GM19467 (cell line): ENCODE results near the gene RBM20.

Experiments
- ATAC-seq: cut with Tn5 transposase; IDR thresholded peaks from one replicate; pipeline ENCODE4 v1.9.1; 2021; ENCODE audit warnings: mild to moderate bottlenecking, moderate library complexity; ENCODE audit not compliant: unreplicated experiment

RBM20 gene

GRCh38 chr10:110671788-110672579, 27.8 kb downstream of the RBM20 start:
- peak; percentile 99 for ATAC-seq

- ATAC-seq, result peak; percentile 12
Observed at GRCh38 chr10:110672580-110672919, 28.4 kb downstream of the RBM20 start.

- no peak for ATAC-seq
Observed at GRCh38 chr10:110676016-110676415, 31.9 kb downstream of the RBM20 start.

GRCh38 chr10:110679486-110680272, 35.5 kb downstream of the RBM20 start:
- no peak for ATAC-seq

- ATAC-seq, result no peak
Observed at GRCh38 chr10:110680273-110681020, 36.3 kb downstream of the RBM20 start.

GRCh38 chr10:110681023-110681681, 37.0 kb downstream of the RBM20 start:
- no peak for ATAC-seq

GRCh38 chr10:110682348-110682747, 38.2 kb downstream of the RBM20 start:
- no peak for ATAC-seq

GRCh38 chr10:110684800-110685446, 40.8 kb downstream of the RBM20 start:
- no peak for ATAC-seq

- no peak for ATAC-seq
Observed at GRCh38 chr10:110686047-110686446, 41.9 kb downstream of the RBM20 start.

GRCh38 chr10:110686949-110687348, 42.8 kb downstream of the RBM20 start:
- no peak for ATAC-seq

- no peak for ATAC-seq
Observed at GRCh38 chr10:110687400-110687799, 43.3 kb downstream of the RBM20 start.

- ATAC-seq, result no peak
Observed at GRCh38 chr10:110691139-110691538, 47.0 kb downstream of the RBM20 start.

- no peak for ATAC-seq
Observed at GRCh38 chr10:110694263-110694662, 50.1 kb downstream of the RBM20 start.

GRCh38 chr10:110694820-110695538, 50.8 kb downstream of the RBM20 start:
- no peak for ATAC-seq

- no peak for ATAC-seq
Observed at GRCh38 chr10:110695539-110695886, 51.4 kb downstream of the RBM20 start.

- no peak for ATAC-seq
Observed at GRCh38 chr10:110696436-110696835, 52.3 kb downstream of the RBM20 start.

GRCh38 chr10:110698340-110698739, 54.2 kb downstream of the RBM20 start:
- ATAC-seq, result no peak

- no peak for ATAC-seq
Observed at GRCh38 chr10:110698782-110699201, 54.7 kb downstream of the RBM20 start.

- no peak for ATAC-seq
Observed at GRCh38 chr10:110699859-110700468, 55.8 kb downstream of the RBM20 start.
